Cardiac fibroblast (primary cell): ENCODE data around the gene LRRC18.

Source experiments
- DNase-seq, 2 donors: peaks; one replicate each; pipeline versions ENCODE4 v3.0.0 to v3.0.0-alpha.2; 2010; ENCODE audit warnings: low read depth in 2 of 2
- H3K4me3 ChIP-seq, 2 donors: replicated peaks in 1 of 2; 1 replicate in 1 of 2; 2 replicates in 1 of 2; pipeline ENCODE4 v1.5.1; 2011; ENCODE audit warnings: low read depth in 2 of 2, low read length in 2 of 2, mild to moderate bottlenecking in 2 of 2, moderate library complexity in 1 of 2
- TF ChIP-seq, protein P1 (sequence below): IDR thresholded peaks from one replicate; pipeline ENCODE4 v1.5.1; 2011; ENCODE audit warnings: low read depth, mild to moderate bottlenecking, low read length, inconsistent platforms

Gene LRRC18

DNA sequence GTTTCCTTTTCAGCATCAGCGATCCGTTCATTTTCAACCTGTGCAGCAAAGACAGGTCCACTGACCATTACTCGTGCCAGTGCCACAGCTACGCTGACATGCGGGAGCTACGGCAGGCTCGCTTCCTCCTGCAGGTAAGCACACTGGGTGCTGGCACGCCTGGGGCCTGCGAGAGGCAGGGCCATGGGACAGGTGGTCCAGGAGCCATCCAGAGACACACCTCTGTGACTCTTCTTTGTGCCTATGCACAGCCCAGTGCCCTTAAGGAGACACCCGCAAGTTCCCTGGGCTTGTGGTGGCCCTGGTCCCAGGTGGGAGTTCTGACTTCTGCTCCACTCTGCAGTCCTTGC is 42.2 kb downstream of the LRRC18 start:
- no peak overlapping the region for H3K4me3 ChIP-seq
- no peak for DNase-seq
- TF ChIP-seq, protein P1, sequence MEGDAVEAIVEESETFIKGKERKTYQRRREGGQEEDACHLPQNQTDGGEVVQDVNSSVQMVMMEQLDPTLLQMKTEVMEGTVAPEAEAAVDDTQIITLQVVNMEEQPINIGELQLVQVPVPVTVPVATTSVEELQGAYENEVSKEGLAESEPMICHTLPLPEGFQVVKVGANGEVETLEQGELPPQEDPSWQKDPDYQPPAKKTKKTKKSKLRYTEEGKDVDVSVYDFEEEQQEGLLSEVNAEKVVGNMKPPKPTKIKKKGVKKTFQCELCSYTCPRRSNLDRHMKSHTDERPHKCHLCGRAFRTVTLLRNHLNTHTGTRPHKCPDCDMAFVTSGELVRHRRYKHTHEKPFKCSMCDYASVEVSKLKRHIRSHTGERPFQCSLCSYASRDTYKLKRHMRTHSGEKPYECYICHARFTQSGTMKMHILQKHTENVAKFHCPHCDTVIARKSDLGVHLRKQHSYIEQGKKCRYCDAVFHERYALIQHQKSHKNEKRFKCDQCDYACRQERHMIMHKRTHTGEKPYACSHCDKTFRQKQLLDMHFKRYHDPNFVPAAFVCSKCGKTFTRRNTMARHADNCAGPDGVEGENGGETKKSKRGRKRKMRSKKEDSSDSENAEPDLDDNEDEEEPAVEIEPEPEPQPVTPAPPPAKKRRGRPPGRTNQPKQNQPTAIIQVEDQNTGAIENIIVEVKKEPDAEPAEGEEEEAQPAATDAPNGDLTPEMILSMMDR: no peak

DNA sequence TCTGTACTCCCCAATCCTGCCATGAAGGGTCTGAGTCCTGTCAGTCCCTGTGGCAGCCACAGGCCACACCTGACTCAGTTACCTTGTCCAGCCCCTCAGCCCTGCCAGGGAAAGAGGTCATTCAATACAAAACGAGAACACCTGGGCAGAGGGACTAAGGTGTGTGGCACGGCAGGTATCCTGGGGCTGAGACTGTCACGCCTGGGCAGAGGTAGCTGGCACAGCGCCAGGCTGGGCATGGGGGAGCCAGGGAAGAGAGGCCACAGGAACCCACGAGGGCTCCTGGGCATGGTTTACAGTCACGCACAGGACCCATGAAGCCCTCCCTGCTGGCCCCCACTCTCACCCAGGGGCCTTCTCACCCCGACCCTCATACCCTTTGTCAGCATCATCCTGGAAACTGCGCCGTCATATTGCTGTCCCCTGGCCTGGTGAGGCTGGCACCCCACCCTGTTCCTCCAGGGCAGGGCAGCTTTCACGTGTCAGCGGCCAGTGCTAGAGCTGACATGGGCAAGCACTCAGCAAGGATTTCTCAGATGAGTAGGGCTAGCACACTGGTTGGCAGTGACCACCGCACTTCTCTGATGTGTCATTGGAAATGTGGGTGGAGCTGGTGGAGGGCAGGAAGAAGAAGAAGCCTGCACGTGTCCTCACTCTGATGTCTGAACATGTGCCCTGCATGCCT is 42.7 kb downstream of the LRRC18 start:
- TF ChIP-seq, protein P1: no peak
- H3K4me3 ChIP-seq: no peak overlapping the region
- DNase-seq: no peak

DNA sequence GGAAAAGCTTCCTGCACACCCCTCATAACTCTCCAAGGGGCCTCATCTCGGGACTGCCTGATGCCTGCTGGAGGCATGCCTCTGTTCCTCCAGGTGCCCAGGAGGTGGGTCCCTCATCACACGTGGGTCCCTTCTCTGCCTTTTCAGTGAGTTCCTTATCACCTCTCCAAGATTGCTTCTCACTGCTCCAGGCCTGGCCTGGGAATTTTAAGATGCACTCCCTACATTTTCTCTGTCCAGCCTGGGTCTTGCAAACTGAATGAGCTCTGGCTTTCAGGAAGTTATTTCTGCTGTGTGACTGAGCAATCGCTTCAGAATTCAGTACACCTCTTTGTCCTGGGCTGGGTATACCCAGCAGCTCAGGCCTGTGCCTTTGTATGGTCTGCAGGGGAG is 43.8 kb downstream of the LRRC18 start:
- TF ChIP-seq, protein P1: no peak
- H3K4me3 ChIP-seq: no peak overlapping the region
- no peak for DNase-seq

DNA sequence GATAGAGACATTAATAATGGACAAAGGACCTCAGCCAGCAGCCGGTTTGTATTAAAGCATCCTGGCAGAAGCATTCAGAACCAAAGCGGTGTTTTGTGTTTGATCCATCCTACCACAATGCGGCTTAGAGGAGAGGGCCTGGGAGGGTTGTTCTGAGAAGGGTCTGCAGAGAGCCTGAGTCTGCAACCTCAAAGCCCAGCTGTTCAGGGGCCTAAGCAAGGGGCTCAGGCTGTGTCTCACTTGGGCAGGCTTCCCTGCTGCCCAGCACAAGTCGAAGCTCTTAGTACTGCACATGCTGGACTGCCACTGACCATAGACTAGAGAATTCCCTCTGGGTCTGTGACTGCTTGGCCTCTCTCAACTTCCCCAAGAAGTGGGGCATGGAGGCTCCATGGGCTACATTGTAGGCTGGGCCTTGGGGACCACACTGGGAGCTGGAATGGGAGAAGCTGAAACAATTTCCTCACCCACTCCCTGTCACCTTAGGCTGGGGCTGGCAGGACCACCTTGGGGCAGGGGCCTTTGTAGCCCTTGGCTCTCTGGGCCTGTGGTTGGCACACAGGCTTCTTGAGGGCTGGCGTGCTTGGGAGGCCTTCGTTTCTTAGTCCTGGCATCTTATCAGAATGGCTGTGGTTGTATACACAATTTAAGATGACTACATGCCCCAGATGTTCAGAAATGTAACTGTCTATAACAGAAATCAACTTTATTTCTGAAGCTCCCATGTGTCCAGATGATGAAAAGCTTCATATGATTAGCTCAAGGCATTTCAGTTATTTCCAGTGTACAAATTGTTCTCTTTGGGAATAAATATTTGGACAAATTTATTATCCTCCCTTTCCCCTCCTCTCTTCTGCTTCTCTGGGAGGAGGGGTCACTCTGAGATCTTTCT is 44.5 kb downstream of the LRRC18 start:
- TF ChIP-seq, protein P1: no peak
- no peak for DNase-seq
- H3K4me3 ChIP-seq: no peak overlapping the region

DNA sequence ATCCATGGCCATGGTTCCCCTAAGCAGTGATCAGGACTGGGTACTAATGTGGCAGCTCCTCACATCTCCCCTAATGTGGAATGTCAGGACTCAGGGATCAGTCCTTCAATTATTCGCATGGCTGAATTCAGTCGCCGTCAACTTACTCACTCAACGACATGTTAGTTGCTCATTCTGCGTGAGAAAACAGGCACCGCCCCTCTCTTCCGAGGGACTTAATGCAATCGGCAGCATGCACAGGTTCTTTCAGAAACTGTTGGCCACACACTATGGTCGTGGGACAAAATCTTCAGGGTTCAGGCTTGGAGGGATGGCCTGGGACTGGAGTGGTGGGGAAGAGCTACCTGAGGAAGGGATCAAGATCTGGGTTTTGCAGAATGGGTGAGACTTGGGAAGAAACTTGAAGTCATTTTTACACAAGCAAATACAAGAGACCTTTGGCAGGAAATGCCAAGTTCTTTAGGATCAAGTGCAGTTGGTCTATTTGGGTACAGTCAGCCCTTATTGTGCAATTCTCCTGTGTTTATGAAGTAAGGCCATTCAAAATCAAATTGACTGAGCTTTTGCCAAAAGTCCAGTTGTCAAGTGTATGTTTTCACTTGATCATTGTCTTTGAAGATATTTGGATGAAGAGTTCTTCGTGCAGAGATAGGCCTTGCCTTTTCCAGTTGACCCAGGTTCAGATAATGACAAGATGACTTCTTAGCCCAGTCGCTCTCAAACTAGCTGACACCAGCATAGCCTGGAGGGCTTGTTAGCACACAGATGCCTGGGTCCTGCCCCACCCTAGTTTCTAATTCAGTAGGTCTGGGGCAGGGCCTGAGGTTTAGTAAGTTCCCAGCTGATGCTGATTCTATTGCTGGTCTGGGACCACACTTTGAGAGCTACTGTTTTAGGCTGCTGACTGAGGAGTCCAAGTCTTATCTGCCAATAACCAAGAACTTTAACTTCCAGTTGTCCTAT is 48.5 kb downstream of the LRRC18 start:
- H3K4me3 ChIP-seq: no peak overlapping the region
- DNase-seq: peak; percentile 5 to 11
- TF ChIP-seq, protein P1: no peak

DNA sequence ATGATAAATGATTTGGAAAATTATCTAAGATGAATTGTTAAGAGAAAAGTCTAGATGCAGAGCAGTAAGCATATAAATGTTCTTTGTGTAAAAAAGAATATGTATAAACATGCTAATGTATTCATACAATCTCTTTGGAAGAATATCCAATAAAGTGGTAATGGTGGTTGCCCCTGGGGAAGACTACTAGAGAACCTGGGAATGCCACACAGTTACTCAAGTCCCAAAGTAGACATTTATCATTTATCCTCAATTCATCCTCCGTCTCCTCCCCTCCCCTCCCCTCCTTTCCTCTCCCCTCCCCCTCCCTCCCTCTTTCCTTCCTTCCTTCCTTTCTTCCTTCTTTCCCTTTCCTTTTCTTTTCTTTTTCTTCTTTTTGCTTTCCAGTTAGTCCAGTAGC is 51.7 kb downstream of the LRRC18 start:
- no peak overlapping the region for H3K4me3 ChIP-seq
- TF ChIP-seq, protein P1: no peak
- DNase-seq: no peak
